ENCODE results near the gene C2orf81. TPM values are rescaled to one million over a fixed set of nuclear protein-coding genes. Genes with fewer than 3 reads are reported as not detected.

Gene C2orf81
- polyA plus RNA-seq, 1 of the 3 experiments (the other 2 are of a cell fraction), result 2.5 TPM

DNA sequence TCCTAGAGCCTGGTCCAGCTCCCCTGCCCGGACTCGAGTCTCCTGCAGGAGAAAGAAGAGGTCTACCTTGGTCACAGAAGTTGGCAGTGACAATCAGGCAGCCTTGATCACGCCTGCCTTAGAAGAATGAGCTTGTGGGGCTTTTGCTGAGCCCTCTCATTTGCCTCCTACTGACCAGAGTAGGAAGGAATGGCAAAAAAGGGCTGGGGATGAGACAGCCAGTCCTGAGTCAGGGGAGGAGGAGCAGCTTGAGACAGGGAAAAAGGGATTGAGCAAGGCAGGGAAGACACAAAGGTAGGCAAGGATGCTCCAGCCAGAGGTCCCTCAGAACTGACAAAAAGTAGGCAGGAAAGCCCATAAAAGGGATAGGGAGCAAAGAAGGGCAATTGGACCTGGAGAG, 6.1 kb upstream of the C2orf81 start:
- no peak for DNase-seq
- H4K20me1 ChIP-seq (ENCODE audit: insufficient read depth), result no peaks in the 10 kb centered on the region
- no peaks in the 10 kb centered on the region for H3K79me2 ChIP-seq (ENCODE audit: insufficient read depth)
- H3K27ac ChIP-seq (ENCODE audit: low read depth in 2 of 2, low read length in 1 of 2), result no peak overlapping the region
- POLR2A ChIA-PET, result interaction anchor here (2.7 kb wide), 1 partner anchor 12 kb away, joined by 15 read pairs; no protein-coding TSS in a partner anchor
- H3K27me3 ChIP-seq (ENCODE audit: insufficient read depth), result no peaks in the 10 kb centered on the region
- H2AFZ ChIP-seq (ENCODE audit: low read depth), result no peak overlapping the region
- H3K9me3 ChIP-seq, result no peaks in the 10 kb centered on the region
- no peaks in the 10 kb centered on the region for H3K9me2 ChIP-seq
- H3K9ac ChIP-seq, result no peak overlapping the region
- no peak overlapping the region for H3K4me2 ChIP-seq
- peaks cover 4% of the 10 kb centered on the region for H3F3A ChIP-seq (replicated peaks; ENCODE audit: insufficient read depth)
- H3K36me3 ChIP-seq (replicated peaks in 1 of 2; ENCODE audit: control insufficient read depth in 1 of 2, insufficient read depth in 2 of 2, low read length in 1 of 2), result peaks cover 13 to 57% of the 10 kb centered on the region in 2 experiments
- H3K4me3 ChIP-seq (ENCODE audit: low read depth in 2 of 2, low read length in 1 of 2), result no peak overlapping the region
- CTCF ChIA-PET, result interaction anchor here (1.9 kb wide), 1 partner anchor 93 kb away, joined by 4 read pairs; no protein-coding TSS in a partner anchor
- H3K4me1 ChIP-seq (ENCODE audit: control insufficient read depth in 1 of 2, insufficient read depth in 2 of 2, low read depth in 1 of 2, low read length in 1 of 2), result peaks cover 0 to 9% of the 10 kb centered on the region in 2 experiments; a peak in 1 of 4 replicates
- TF ChIP-seq FOXJ3 (CRISPR knock-in tag; IDR thresholded peaks at IDR 0.05), result no peak
- TF ChIP-seq EZH2phosphoT487 (IDR thresholded peaks at IDR 0.05; ENCODE audit: borderline replicate concordance, low read depth), result no peak
- no peak for TF ChIP-seq NFIC (IDR thresholded peaks at IDR 0.05; ENCODE audit: borderline replicate concordance)
- no peak for TF ChIP-seq RFX5 (IDR thresholded peaks at IDR 0.05; ENCODE audit: low read length)
- TF ChIP-seq RCOR1 (IDR thresholded peaks at IDR 0.05; ENCODE audit: low read length), result no peak
- no peak for TF ChIP-seq ELF1 (IDR thresholded peaks at IDR 0.05)
- TF ChIP-seq, protein P1, sequence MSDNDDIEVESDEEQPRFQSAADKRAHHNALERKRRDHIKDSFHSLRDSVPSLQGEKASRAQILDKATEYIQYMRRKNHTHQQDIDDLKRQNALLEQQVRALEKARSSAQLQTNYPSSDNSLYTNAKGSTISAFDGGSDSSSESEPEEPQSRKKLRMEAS (IDR thresholded peaks at IDR 0.05; ENCODE audit: low read depth), result no peak
- no peak for TF ChIP-seq SMC3 (IDR thresholded peaks at IDR 0.05; ENCODE audit: low read depth, low read length)
- TF ChIP-seq CHD2 (IDR thresholded peaks at IDR 0.05; ENCODE audit: low read length, partially characterized antibody), result no peak
- TF ChIP-seq FOXM1 (IDR thresholded peaks at IDR 0.05; ENCODE audit: low read depth), result no peak
- no peak for TF ChIP-seq GATA2 (CRISPR knock-in tag; IDR thresholded peaks at IDR 0.05)
- no peak for TF ChIP-seq MXI1 (IDR thresholded peaks at IDR 0.05; ENCODE audit: low read depth, low read length)
- no peak for TF ChIP-seq EP300 (IDR thresholded peaks at IDR 0.05; ENCODE audit: borderline replicate concordance in 1 of 2, low read depth in 1 of 2, low read length in 1 of 2)
- TF ChIP-seq POLR2AphosphoS5 (IDR thresholded peaks at IDR 0.05; ENCODE audit: low read depth, low read length), result no peak
- no peak for TF ChIP-seq RAD21 (IDR thresholded peaks at IDR 0.05; ENCODE audit: low read length)
- no peak for TF ChIP-seq NRF1 (IDR thresholded peaks at IDR 0.05; ENCODE audit: low read depth, low read length)
- TF ChIP-seq, protein P2, sequence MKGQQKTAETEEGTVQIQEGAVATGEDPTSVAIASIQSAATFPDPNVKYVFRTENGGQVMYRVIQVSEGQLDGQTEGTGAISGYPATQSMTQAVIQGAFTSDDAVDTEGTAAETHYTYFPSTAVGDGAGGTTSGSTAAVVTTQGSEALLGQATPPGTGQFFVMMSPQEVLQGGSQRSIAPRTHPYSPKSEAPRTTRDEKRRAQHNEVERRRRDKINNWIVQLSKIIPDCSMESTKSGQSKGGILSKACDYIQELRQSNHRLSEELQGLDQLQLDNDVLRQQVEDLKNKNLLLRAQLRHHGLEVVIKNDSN (IDR thresholded peaks at IDR 0.05; ENCODE audit: borderline replicate concordance, low read depth), result no peak
- TF ChIP-seq GABPA (IDR thresholded peaks at IDR 0.05; ENCODE audit: low read depth), result no peak
- no peak for TF ChIP-seq RXRA (IDR thresholded peaks at IDR 0.05; ENCODE audit: borderline replicate concordance, low read depth)
- no peak for TF ChIP-seq SIN3A (IDR thresholded peaks at IDR 0.05; ENCODE audit: borderline replicate concordance, low read depth, low read length)
- WGBS (ENCODE audit: low lambda C conversion rate), result 76% methylated on average over 3 of the region's 3 CpGs
